Mesenchymal stem cell (in vitro differentiated cells and primary cell): Measurements from ENCODE around the gene ZNF431.
"Not testable (repeated sequence)": the region's sequence is repeated elsewhere in the genome, so short reads cannot be mapped to it uniquely, and the experiment has no call there.

Experiments
- DNase-seq: peaks from one replicate; pipeline ENCODE4 v3.0.0-alpha.2; 2013
- H2AFZ ChIP-seq: one replicate; pipeline ENCODE4 v1.6.1; 2013; ENCODE audit warnings: low read depth, mild to moderate bottlenecking, control low read depth, inconsistent platforms, low read length, moderate library complexity
- H2AK5ac ChIP-seq: 2 replicates; pipeline ENCODE4 v1.6.1; 2013; ENCODE audit warnings: low read length, moderate library complexity, mild to moderate bottlenecking, inconsistent platforms; ENCODE audit not compliant: severe bottlenecking
- H2BK120ac ChIP-seq: one replicate; pipeline ENCODE4 v1.6.1; 2013; ENCODE audit warnings: low read depth, mild to moderate bottlenecking, inconsistent platforms, low read length, moderate library complexity
- H2BK12ac ChIP-seq, 2 experiments: one replicate each; pipeline ENCODE4 v1.6.1; 2013; ENCODE audit warnings: inconsistent platforms in 2 of 2, low read length in 2 of 2, mild to moderate bottlenecking in 2 of 2, moderate library complexity in 2 of 2, control low read depth in 1 of 2
- H2BK15ac ChIP-seq: one replicate; pipeline ENCODE4 v1.6.1; 2013; ENCODE audit warnings: mild to moderate bottlenecking, low read depth, inconsistent platforms; ENCODE audit not compliant: poor library complexity, severe bottlenecking
- H2BK5ac ChIP-seq: 2 replicates; pipeline ENCODE4 v1.6.1; 2013; ENCODE audit warnings: low read depth, mild to moderate bottlenecking, low read length, control low read depth, inconsistent platforms; ENCODE audit not compliant: poor library complexity, severe bottlenecking
- H3K14ac ChIP-seq, 2 experiments: one replicate each; pipeline ENCODE4 v1.6.1; 2013; ENCODE audit warnings: inconsistent platforms in 2 of 2, low read length in 2 of 2, control low read depth in 1 of 2, mild to moderate bottlenecking in 1 of 2, moderate library complexity in 1 of 2
- H3K18ac ChIP-seq, 2 experiments: one replicate each; pipeline ENCODE4 v1.6.1; 2013; ENCODE audit warnings: inconsistent platforms in 2 of 2, low read length in 2 of 2, control low read depth in 1 of 2, low read depth in 1 of 2, mild to moderate bottlenecking in 1 of 2
- H3K23ac ChIP-seq, 2 experiments: one replicate each; pipeline ENCODE4 v1.6.1; 2013; ENCODE audit warnings: inconsistent platforms in 2 of 2, low read length in 2 of 2, mild to moderate bottlenecking in 2 of 2, moderate library complexity in 2 of 2, control low read depth in 1 of 2
- H3K27ac ChIP-seq: 2 replicates; pipeline ENCODE4 v1.5.1; 2013; ENCODE audit warnings: mild to moderate bottlenecking, moderate library complexity, low read length, control low read depth, inconsistent platforms; ENCODE audit not compliant: poor library complexity, severe bottlenecking
- H3K27me3 ChIP-seq, 2 experiments: 2 replicates each; pipeline versions ENCODE4 v1.6.1 to v1.7.0; 2013; ENCODE audit warnings: low read length in 2 of 2, mild to moderate bottlenecking in 2 of 2, moderate library complexity in 2 of 2, control low read depth in 1 of 2, inconsistent platforms in 1 of 2; ENCODE audit not compliant: control insufficient read depth in 1 of 2, insufficient read depth in 1 of 2
- H3K36me3 ChIP-seq, 2 experiments: 2 replicates each; pipeline versions ENCODE4 v1.6.1 to v1.7.0; 2013; ENCODE audit warnings: low read length in 2 of 2, control low read depth in 1 of 2, inconsistent platforms in 1 of 2, low read depth in 1 of 2, mild to moderate bottlenecking in 1 of 2; ENCODE audit not compliant: insufficient read depth in 2 of 2, control insufficient read depth in 1 of 2
- H3K4ac ChIP-seq, 2 experiments: one replicate each; pipeline ENCODE4 v1.6.1; 2013; ENCODE audit warnings: inconsistent platforms in 2 of 2, low read length in 2 of 2, mild to moderate bottlenecking in 2 of 2, moderate library complexity in 2 of 2, control low read depth in 1 of 2, low read depth in 1 of 2
- H3K4me1 ChIP-seq: 2 replicates; pipeline ENCODE4 v1.6.1; 2013; ENCODE audit warnings: low read depth, low read length, control low read depth; ENCODE audit not compliant: control insufficient read depth, insufficient read depth
- H3K4me2 ChIP-seq: 2 replicates; pipeline ENCODE4 v1.6.1; 2013; ENCODE audit warnings: low read length, mild to moderate bottlenecking, inconsistent platforms; ENCODE audit not compliant: poor library complexity, severe bottlenecking
- H3K4me3 ChIP-seq, 2 experiments: 2 replicates each; pipeline versions ENCODE4 v1.5.1 to v1.7.0; 2013; ENCODE audit warnings: low read length in 2 of 2, mild to moderate bottlenecking in 2 of 2, control low read depth in 1 of 2, low read depth in 1 of 2; ENCODE audit not compliant: insufficient read depth in 1 of 2
- H3K79me1 ChIP-seq: replicated peaks from 2 replicates; pipeline ENCODE4 v1.6.1; 2013; ENCODE audit warnings: mild to moderate bottlenecking, control low read depth, low read length, inconsistent platforms; ENCODE audit not compliant: poor library complexity, severe bottlenecking
- H3K9ac ChIP-seq: 2 replicates; pipeline ENCODE4 v1.7.0; 2013; ENCODE audit warnings: mild to moderate bottlenecking, low read length, moderate library complexity
- H3K9me3 ChIP-seq: 2 replicates; pipeline ENCODE4 v1.7.0; 2013; ENCODE audit warnings: mild to moderate bottlenecking, low read length; ENCODE audit not compliant: control insufficient read depth
- H4K8ac ChIP-seq: one replicate; pipeline ENCODE4 v1.6.1; 2013; ENCODE audit warnings: inconsistent platforms, mild to moderate bottlenecking, low read length, moderate library complexity
- H4K91ac ChIP-seq: one replicate; pipeline ENCODE4 v1.6.1; 2013; ENCODE audit warnings: mild to moderate bottlenecking, low read length, inconsistent platforms
- WGBS: methylation state at CpG from one replicate; pipeline ENCODE4 v1.1.7; 2013; ENCODE audit warnings: mixed read lengths; 5-methylcytosine and 5-hydroxymethylcytosine counted together

ZNF431 gene

GRCh38 chr19:21229938-21230337 is 88.1 kb downstream of the ZNF431 start:
- H3K14ac ChIP-seq, H4K8ac ChIP-seq, H2BK120ac ChIP-seq, H3K36me3 ChIP-seq, H3K4me2 ChIP-seq, H3K79me1 ChIP-seq, H2AFZ ChIP-seq, H2AK5ac ChIP-seq, H3K27me3 ChIP-seq, DNase-seq, H4K91ac ChIP-seq, H3K23ac ChIP-seq, H3K9ac ChIP-seq, H3K4ac ChIP-seq, H2BK15ac ChIP-seq, H2BK12ac ChIP-seq, H2BK5ac ChIP-seq, H3K4me3 ChIP-seq, H3K4me1 ChIP-seq, H3K27ac ChIP-seq, H3K18ac ChIP-seq: not testable (repeated sequence)
- 53% methylated on average over 3 of the region's 3 CpGs for WGBS
- peaks cover 61% of the 10 kb centered on the region for H3K9me3 ChIP-seq

GRCh38 chr19:21233691-21234090 is 91.9 kb downstream of the ZNF431 start:
- no peak overlapping the region for H3K18ac ChIP-seq
- H4K91ac ChIP-seq, result no peak overlapping the region
- no peak overlapping the region for H3K4me3 ChIP-seq
- 94% methylated on average over 2 of the region's 2 CpGs for WGBS
- H3K9me3 ChIP-seq, result peaks cover 64% of the 10 kb centered on the region
- no peak overlapping the region for H3K23ac ChIP-seq
- H3K27ac ChIP-seq, result no peak overlapping the region
- H3K14ac ChIP-seq, result no peak overlapping the region
- H2BK12ac ChIP-seq, result no peak overlapping the region
- no peak for DNase-seq
- no peak overlapping the region for H2AFZ ChIP-seq
- no peak overlapping the region for H4K8ac ChIP-seq
- H3K4me1 ChIP-seq, result no peaks in the 10 kb centered on the region
- H3K4me2 ChIP-seq, result no peak overlapping the region
- no peaks in the 10 kb centered on the region for H3K36me3 ChIP-seq
- no peak overlapping the region for H2BK5ac ChIP-seq
- no peak overlapping the region for H3K4ac ChIP-seq
- no peak overlapping the region for H2BK15ac ChIP-seq
- H3K79me1 ChIP-seq, result no peaks in the 10 kb centered on the region
- H2BK120ac ChIP-seq, result no peak overlapping the region
- no peak overlapping the region for H2AK5ac ChIP-seq
- no peaks in the 10 kb centered on the region for H3K27me3 ChIP-seq
- no peak overlapping the region for H3K9ac ChIP-seq

GRCh38 chr19:21236751-21237150 is 94.9 kb downstream of the ZNF431 start:
- H2BK120ac ChIP-seq, H3K4me2 ChIP-seq, H4K8ac ChIP-seq, H3K79me1 ChIP-seq, H4K91ac ChIP-seq, H3K23ac ChIP-seq, H2AK5ac ChIP-seq, H3K4me3 ChIP-seq, H3K4ac ChIP-seq, H3K36me3 ChIP-seq, H3K18ac ChIP-seq, H2BK5ac ChIP-seq, DNase-seq, H3K9ac ChIP-seq, H3K27me3 ChIP-seq, H3K4me1 ChIP-seq, H2BK12ac ChIP-seq, H3K27ac ChIP-seq, H2BK15ac ChIP-seq, H3K14ac ChIP-seq, H2AFZ ChIP-seq: not testable (repeated sequence)
- H3K9me3 ChIP-seq, result peaks cover 49% of the 10 kb centered on the region
- WGBS, result 73% methylated on average over 2 of the region's 4 CpGs

GRCh38 chr19:21238670-21239069 is 96.8 kb downstream of the ZNF431 start:
- H2BK15ac ChIP-seq, result no peak overlapping the region
- H2AFZ ChIP-seq, result no peak overlapping the region
- no peak overlapping the region for H2BK12ac ChIP-seq
- no peak overlapping the region for H3K9ac ChIP-seq
- no peak overlapping the region for H3K4ac ChIP-seq
- H3K27ac ChIP-seq, result no peak overlapping the region
- no peaks in the 10 kb centered on the region for H3K79me1 ChIP-seq
- no peak overlapping the region for H4K91ac ChIP-seq
- H3K9me3 ChIP-seq, result peaks cover 45% of the 10 kb centered on the region
- H2BK120ac ChIP-seq, result no peak overlapping the region
- H3K14ac ChIP-seq, result no peak overlapping the region
- H3K4me3 ChIP-seq, result no peak overlapping the region
- no peaks in the 10 kb centered on the region for H3K36me3 ChIP-seq
- H3K18ac ChIP-seq, result no peak overlapping the region
- WGBS, result no CpG with 5 or more reads among the region's 2 CpGs
- H3K4me1 ChIP-seq, result no peaks in the 10 kb centered on the region
- no peak overlapping the region for H2BK5ac ChIP-seq
- H3K27me3 ChIP-seq, result no peaks in the 10 kb centered on the region
- no peak overlapping the region for H3K4me2 ChIP-seq
- no peak overlapping the region for H4K8ac ChIP-seq
- DNase-seq, result no peak
- H3K23ac ChIP-seq, result no peak overlapping the region
- H2AK5ac ChIP-seq, result no peak overlapping the region
